Stimulated activated CD4-positive, alpha-beta T cell treated with anti-CD3 and anti-CD28 coated beads, Interleukin-12 subunit alpha, Interleukin-12 subunit beta, amount 100 ng/mL, for 24 hours (primary cell): ENCODE measurements around the gene SH2D6.
"Not testable (repeated sequence)": the region's sequence is repeated elsewhere in the genome, so short reads cannot be mapped to it uniquely, and the experiment has no call there.

Experiments
- DNase-seq, 2 experiments: peaks; one replicate each; pipeline ENCODE4 v3.0.0-alpha.2; 2020; ENCODE audit warnings: low read depth in 2 of 2

The SH2D6 gene

DNA sequence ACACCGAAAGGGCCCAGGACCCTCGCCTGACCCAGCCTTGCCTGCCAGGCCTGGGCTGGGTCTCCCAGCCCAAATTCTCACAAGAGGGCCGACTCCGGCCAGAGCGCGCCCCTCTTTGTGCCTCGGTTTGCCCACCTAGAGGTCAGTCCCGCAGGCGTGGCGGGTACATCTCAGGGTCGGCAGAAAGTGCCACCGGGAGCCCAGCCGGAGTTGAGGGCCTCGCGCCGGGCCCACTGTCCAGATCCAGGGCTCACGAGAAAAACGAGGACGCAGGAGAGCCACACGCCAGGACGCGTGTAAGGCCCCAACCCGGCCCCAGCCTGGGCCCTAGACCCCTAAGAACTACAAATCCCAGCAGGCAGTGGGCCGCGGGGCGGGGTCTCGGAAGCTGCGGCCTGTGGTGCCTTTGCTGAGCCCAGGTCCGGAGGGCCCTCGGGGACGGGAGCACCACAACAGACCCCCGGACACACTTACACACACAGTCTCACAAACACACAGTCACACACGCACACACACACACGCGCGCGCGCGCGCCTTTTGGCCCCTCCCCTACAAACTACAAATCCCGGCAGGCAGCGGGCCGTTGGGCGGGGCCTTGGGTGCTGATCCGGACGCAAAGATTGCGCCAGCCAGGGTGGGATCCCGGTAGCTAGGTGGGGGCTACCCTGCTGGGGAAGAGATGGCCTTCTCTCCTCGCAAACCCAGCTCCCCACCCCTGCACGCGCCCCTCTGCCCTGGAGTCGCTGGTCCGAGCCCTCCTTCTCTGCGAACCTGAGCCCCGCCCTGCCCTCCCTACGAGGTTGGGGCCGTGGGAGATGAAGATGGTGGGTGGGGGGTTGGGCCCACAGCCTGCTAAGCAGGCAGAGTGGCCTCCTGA lies at the start of gene SH2D6:
Gene SH2D6, plus strand, starts transcription at position 583 of the 877 bp plus-strand sequence. CDS start 10,752 bp downstream, outside the sequence.
- DNase-seq: peak; percentile 70 to 84

DNA sequence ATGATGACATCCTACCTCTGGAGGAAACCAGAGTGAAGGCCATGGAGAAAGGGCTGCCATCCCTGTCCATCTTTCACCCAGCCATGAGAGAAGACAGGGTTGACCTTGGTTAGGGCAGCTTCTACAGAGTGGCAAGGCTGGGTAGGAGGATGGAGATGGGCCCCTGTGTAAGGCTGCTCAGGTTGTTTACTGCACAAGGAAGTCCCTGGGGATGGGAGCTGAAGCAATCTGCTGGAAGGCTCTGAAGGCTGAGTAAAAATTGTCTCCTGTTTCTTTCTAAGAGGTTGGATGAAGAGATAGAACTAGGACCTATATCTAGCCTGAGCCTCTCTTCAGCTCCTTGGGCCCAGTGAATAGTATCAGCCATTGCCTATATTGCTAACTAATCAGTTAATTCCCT lies 49.6 kb upstream of the SH2D6 start:
- no peak for DNase-seq

DNA sequence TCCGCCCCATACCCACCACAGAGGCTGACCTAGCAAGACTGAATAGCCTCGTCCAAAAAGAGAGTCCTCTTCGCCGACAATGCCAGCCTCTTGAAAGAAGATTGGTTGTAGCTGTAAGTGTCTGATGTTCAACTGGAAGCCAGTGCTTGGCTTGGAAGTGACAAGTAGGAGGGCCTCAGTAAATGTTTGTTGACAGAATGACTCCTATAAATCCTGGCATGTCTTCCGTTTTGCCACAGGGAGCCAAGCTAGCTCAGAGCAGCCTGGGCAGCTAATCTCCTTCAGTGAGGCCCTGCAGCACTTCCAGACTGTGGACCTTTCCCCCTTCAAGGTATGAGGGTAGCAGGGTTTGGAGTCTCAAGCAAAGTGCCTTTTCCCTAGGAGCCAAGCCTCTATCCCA lies 49.0 kb upstream of the SH2D6 start:
- no peak for DNase-seq

DNA sequence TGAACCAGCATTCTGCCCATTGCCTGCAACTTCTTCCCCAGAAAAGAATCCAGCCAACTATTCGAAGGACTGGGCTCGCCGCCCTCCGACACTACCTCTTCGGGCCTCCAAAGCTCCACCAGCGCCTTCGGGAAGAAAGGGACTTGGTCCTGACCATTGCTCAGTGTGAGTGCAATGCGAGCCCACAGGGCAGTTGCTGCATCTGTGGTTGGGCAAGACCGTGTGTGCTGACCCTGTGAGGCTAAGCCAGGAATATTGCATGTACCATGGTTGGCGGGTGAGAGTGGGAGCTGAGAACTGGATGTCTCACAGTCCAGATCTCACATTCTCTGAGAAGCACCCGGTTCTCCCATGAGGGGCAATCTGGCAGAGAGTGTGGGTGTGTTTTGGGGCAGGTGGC lies 47.5 kb upstream of the SH2D6 start:
- DNase-seq: no peak

DNA sequence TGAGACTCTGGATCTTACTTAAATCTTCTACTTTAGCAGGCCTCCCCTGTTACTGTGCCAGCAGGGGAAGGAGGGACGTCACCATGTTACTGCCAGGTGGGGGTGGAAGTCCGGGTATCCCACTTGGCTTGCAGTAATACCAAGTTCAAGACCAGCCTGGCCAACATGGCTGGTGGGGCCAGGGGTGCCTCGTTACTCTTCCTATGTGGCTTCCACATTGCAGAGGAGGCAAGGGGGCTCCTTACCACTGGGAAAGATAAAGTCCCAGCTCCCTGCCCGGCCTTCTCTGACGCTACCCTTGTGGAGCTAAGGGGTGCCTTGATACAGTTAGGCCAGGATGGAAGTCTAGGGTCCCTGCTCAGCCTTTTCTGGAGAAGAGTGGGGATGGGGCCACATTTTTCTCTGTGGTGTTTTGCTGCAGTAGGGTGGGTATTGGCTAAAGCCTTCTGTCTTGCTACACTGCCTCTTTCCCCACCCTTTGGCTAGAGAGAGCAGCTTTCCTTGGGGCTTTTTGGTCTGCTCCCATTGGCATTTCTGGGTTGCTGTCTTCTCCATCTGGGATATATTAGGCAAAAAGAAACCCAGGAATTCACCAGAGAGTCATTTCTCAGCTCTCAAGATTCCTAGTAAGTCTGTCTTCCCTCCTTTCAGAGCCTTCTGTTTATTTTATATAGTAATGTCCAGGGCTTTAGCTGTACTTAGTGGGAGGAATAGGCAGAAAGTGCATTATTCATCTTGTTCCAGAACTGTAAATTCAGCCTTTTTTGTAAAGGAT lies 42.0 kb upstream of the SH2D6 start:
- no peak for DNase-seq

DNA sequence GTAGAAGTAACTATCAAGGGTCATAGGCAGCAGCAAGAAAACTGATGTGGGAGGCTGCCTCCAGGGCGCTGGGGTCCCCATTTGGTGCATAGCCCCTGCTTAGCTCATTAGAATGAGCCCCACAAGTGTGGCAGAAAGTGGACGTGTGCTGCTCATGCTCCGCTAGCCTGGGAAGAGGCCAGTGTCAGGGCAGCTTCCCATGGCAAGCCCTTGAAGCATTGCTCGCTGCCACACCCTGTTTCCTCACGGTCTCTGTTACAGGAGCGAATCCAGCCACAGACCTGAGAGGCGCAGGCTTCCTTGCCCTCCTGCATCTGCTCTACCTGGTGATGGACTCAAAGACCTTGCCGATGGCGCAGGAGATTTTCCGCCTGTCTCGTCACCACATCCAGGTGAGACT lies 41.4 kb upstream of the SH2D6 start:
- DNase-seq: no peak

DNA sequence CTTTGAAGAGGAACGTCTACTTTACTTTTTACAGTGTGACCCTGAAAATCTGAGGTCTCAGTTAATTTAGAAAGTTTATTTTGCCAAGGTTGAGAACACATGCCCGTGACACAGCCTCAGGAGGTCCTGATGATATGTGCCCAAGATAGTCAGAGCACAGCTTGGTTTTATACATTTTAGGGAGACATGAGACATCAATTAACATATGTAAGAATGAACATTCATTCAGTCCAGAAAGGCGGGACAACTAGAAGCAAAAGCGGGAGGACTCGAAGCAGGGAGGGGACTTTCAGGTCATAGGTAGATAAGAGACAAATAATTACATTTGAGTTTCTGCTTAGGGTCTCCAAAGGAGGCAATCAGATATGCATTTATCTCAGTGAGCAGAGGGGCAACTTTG lies 40.3 kb upstream of the SH2D6 start:
- no peak for DNase-seq

DNA sequence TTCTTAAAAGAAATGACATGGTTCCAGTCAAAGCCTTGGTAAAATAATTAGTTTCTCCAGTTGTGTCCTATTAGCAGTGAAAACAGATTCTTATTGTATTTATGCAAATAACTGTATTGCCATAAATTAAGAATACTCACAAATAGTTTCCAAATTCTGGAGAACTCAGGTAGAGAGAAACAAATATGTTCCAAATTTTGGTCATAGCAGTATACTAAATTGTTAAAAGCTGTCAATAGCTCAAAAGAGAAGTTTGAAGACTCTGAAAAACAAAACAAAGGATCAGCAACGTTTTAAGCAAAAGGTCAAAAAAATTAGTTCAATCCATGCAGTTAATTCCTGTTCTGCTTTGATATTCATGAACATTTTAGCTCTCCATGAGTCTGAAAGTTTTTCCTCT lies 38.5 kb upstream of the SH2D6 start:
- DNase-seq: no peak

DNA sequence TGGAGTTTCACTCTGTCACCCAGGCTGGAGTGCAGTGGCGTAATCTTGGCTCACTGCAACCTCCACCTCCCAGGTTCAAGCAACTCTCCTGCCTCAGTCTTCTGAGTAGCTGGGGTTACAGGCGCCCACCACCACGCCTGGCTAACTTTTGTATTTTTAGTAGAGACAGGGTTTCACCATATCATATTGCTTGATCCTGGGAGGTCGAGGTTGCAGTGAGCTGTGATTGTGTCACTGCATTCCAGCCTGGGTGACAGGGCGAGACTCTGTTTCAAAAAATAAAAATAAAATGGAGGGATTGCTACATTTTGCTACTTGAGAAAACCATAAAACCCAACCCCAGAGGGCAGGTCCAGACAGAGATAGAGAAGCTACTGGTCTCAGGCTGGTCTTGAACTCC lies 35.4 kb upstream of the SH2D6 start:
- not testable (repeated sequence) for DNase-seq

DNA sequence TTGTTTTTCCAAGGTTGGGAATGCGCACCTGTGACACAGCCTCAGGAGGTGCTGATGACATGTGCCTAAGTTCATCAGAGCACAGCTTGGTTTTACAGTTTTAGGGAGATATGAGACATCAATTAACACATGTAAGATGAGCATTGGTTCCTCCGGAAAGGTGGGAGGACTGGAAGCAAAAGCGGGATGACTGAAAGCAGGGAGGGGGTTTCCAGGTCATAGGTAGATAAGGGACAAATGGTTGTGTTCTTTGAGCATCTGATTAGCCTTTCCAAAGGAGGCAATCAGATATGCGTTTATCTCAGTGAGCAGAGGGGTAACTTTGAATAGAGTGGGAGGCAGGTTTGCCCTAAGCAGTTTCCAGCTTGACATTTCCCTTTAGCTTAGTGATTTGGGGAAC lies 34.7 kb upstream of the SH2D6 start:
- no peak for DNase-seq

DNA sequence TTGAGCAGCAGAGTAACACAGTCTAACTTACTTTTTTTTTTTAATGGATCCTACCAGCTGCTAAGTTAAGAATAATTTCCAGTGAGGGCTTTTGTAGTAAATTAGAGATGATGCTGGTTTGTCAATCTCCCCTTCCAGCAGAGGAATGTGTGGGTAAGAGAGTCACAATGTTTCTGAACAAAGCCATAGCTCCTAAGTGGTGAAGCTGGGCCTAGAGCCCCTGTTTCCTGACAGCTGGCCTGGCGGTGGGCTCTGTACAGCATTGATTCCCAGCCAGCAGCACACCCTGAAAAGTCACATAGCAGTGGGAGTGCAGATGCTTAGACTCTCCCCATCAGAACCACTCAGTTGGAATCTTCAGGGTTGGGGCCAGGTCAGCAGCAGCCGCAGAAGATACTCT lies 32.8 kb upstream of the SH2D6 start:
- DNase-seq: no peak

DNA sequence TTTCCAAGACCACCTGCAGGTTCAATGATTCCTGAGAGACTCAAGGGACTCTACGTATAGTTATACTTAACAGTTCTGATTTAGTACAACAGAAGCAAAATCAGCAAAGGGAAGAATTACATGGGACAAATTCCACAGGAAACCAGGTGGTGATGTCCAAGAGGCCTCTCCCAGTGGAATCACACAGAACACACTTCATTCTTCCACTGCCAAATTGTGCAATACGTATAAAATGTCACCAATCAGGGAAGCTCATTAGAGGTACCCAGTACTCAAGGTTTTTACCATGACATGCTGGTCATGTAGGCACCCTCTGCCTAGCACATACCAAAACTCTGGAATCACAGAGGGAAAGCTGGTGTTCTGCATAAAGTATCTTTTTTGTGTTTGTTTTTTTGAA lies 30.8 kb upstream of the SH2D6 start:
- DNase-seq: no peak

DNA sequence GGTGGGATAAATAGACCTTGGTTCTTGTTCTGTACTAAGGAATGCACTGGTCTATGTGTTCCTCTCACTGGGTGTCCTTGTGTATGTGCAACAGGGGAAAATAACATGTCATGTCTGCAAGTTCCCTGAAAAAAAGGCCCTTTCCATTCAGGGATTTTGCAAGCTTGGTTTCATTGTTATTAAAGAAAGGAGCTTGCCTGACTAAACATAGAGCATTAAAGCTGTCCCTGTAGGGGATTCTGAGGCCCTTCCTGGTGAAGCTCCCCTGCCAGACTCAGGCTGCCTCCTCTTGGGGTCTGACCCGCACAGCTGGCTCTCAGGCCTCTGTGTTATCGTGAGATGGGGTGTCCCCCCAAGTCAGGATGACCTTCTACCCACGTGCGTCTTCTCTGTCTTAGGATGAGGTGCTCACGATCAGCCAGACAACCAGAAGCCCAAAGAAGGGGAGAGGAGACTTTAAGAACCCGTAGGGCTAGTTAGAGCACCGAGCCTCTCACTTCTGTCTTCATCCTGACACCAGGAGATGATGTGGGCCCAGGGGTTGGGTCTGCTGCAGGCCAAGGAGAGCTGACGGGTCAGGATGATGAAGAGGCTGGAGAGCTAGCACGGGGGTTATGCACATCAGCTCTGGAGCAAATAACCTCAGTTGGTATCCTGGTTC lies 29.5 kb upstream of the SH2D6 start:
- no peak for DNase-seq

DNA sequence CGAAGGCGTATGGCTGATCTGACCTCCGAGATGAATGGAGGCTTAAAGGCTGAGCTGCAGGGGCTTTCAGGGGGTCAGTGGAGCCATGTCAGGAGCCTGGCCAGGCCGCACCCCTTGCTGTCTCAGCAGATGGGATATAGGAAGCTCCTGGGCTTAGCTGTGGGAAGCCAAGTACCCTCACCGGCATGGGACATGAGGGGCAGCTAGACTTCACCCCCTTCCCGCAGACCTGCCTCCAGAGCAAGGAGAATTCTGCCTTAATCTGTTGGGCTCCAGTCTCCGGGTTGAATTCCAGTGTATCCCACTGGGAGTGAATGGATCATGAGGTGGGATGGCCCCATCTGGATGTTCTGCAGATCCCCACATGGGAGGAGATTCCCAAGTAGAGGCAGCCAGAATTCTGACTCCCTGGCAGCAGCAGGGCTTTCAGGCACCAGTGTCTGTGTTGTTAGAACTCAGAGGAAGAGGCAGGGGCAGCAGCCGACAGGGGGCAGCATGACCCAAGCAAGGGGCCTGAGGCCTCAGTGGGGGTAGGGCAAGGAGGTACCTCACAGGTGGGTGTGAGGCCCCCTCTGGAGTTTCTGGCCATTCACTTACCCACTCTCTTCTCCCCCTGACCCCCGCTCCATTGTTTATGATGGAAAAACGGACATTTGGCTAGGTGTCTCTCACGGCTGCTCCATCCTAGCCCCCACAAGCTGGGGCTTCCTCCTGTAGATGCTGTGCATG lies 27.4 kb upstream of the SH2D6 start:
- DNase-seq: peak; percentile 30 to 64

DNA sequence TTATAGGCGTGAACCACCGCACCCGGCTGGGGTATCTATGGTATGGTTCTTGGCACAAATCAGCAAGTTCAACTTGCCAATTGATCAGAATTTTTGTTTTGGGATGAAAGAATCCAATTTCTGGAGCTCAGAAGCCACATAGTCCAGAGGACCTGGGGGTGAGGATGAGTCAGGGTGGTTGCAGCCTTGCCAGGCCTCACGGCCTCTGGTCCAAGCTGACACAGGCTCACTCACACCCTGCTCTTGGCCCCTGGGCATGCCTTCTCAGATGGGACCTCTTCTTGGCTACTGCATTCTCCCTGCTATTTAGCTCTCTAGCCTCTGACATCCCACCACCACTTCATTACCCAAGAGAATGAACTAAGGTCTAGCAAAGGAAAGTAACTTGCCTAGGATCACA lies 24.7 kb upstream of the SH2D6 start:
- DNase-seq: no peak

DNA sequence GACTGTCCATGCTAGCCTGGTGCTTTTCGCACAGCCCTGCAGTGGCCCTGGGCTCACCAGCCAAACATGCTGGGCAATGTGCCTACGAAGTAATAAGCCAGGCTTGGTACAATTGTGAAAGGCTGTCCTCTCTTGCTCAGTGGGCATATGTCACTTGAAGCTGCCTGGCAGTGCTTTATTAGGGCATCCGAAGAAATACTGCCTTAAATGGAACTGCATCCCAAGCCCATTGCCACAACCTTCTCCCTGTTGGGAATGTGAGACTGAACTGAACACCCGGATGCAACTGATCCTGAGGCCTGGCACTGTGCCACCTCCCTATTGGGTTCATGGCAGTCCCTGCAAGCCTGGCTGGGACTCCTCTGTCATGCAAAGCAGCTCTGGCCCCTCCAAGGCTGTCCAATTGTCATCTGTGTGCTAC lies 24.2 kb upstream of the SH2D6 start:
- no peak for DNase-seq

DNA sequence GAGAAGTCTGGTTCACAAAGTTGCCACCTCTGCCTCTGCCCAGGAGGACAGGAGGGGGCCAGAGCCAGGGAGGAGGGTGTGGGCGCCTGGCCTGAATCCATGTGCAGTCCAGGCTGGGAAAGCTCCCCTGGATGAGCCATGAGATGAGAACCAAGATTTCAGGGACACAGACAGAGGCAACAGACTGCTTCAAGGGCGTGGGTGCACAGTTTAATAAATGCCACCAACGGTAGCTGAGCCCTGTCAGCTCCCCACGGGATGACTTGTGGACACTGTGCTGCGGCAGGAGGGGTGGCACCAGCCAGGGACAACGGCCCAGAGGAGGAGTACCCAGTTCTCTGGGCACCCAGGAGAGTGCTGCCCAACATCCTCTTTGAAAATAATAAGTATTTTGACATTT lies 23.5 kb upstream of the SH2D6 start:
- no peak for DNase-seq

DNA sequence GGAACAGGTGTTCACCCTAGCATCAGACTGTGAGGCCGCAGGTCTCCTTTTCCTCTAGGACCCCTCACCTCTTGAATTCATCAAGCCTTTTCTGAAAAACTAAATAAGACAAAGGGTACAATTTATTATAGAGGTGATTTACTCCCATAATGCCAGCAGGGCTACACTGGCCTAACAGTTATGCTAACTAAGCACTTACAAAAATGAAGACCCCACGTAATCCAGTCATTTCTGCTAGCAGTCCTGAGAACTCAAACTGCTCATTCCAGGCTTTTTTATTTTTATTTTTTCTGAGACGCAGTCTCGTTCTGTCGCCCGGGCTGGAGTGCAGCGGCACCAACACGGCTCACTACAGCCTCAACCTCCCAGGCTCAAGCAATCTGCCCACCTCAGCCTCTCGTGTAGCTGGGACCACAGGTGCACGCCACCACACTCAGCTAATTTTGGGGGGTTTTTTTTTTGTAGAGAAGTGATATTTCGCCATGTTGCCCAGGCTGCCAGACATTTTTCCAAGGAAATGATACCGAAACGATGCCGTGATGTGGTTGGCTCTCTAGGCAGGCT lies 22.5 kb upstream of the SH2D6 start:
- DNase-seq: no peak

DNA sequence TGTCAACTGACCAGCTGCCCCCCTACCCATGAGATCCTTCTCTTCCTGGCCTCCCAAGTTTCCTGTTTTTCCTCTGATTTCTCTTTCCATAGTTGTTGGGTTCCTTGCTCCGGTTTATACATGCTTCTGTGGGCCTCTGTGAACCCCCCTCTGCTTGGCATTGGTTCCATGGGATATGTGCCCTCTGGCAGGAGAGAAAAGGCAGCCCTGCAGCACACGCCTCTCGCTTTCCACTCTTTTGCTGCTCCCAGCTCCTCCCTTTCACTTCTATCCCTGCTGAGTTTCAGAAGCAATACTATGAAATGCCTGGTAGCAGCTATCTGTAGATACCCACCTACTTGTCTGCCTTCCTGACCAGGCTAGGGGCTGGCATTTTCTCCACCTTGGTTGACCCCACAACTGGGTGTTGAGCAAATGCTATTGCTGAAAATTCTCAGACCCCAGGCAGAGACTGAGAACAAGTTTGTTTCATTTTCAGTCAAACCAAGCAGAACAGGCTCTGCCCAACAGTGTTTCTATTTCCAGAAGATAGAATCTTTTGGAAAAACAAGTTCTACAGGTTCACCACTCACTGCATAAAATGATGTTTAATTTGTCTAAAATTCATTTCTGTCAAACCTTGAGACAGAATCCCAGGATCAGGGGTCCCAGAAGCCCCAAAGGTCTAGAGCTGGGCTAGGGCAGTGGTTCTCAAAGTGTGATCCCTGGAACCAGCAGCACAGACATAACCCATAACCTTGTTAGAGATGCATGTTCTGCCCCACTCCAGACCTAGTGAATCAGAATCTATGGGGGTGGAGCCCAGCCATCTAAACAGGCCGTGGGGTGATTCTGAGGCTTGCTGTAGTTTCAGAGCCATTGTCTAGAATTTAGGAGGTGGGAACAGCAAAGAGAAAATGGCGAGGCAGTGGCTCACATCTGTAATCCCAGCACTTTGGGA lies 21.7 kb upstream of the SH2D6 start:
- DNase-seq: no peak

DNA sequence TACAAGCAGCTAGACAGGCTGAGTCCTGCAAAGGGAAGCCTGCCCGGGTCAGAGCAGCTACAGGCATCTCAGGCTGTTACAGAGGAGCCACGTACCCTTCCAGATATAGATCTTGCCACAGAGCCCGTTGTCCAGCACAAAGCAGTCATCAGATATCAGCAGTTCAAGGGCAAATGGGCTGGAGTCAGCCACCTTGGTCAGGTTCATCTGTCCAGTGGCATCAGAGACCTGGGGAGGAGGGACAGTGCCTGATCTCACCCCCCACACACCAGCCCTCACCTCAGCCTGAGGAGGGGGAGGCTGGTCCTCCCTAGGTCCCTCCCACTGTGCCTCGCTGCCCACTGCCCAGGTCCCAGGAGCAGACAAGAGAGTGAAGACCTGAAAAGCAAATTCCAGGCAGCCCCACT lies 20.6 kb upstream of the SH2D6 start:
- no peak for DNase-seq
